ENCODE results near the gene UTP25. TPM values are rescaled to one million over a fixed set of nuclear protein-coding genes. Genes with fewer than 3 reads are reported as not detected.

Gene UTP25
- total RNA-seq, 1 experiment from 2014 or later, result 9.5 TPM

DNA sequence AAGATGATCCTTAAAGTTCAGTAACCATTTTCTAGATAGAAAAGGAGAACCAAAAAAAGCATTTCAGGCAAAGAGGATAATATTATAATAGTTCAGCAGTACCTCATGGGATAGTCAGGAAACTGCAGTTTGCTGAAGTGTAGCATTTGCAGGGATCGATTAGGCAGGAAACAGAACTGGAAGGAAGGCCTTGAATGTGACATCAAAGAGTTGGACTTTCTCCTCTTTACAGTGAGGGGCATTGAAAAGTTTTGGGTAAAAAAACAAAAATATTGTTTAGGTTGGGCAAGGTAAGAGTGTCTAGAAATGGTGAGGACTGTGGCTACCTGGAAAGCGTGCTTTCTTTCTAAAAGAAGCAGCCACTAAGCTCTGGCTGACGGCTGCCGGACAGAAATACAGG lies 13.9 kb upstream of the UTP25 start:
- ATAC-seq, result no peak
- Histone ChIP-seq H3K9me3 (ENCODE audit: control insufficient read depth, insufficient read depth, low read depth, low read length) (no peaks in the 10 kb centered on the region), H3K36me3 (ENCODE audit: control insufficient read depth, insufficient read depth, low read length) (no peaks in the 10 kb centered on the region), H3K4me3 (ENCODE audit: low read depth in 2 of 2, low read length in 2 of 2) (no peak overlapping the region), H3K27me3 (ENCODE audit: control insufficient read depth, insufficient read depth, low read length) (no peaks in the 10 kb centered on the region), H3K4me1 (ENCODE audit: control insufficient read depth, insufficient read depth, low read length) (no peaks in the 10 kb centered on the region), H3K27ac (ENCODE audit: low read length) (no peak overlapping the region)
- TF ChIP-seq, protein P1, sequence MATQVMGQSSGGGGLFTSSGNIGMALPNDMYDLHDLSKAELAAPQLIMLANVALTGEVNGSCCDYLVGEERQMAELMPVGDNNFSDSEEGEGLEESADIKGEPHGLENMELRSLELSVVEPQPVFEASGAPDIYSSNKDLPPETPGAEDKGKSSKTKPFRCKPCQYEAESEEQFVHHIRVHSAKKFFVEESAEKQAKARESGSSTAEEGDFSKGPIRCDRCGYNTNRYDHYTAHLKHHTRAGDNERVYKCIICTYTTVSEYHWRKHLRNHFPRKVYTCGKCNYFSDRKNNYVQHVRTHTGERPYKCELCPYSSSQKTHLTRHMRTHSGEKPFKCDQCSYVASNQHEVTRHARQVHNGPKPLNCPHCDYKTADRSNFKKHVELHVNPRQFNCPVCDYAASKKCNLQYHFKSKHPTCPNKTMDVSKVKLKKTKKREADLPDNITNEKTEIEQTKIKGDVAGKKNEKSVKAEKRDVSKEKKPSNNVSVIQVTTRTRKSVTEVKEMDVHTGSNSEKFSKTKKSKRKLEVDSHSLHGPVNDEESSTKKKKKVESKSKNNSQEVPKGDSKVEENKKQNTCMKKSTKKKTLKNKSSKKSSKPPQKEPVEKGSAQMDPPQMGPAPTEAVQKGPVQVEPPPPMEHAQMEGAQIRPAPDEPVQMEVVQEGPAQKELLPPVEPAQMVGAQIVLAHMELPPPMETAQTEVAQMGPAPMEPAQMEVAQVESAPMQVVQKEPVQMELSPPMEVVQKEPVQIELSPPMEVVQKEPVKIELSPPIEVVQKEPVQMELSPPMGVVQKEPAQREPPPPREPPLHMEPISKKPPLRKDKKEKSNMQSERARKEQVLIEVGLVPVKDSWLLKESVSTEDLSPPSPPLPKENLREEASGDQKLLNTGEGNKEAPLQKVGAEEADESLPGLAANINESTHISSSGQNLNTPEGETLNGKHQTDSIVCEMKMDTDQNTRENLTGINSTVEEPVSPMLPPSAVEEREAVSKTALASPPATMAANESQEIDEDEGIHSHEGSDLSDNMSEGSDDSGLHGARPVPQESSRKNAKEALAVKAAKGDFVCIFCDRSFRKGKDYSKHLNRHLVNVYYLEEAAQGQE (IDR thresholded peaks at IDR 0.05; ENCODE audit: insufficient read depth in 1 of 2, low read depth in 2 of 2, low read length in 1 of 2), result no peak
- no peak for DNase-seq (ENCODE audit: low read depth, low spot score)
- BruUV-seq (replicated peaks), result no TSS peak
- ChIA-PET POLR2A (no interaction called here), CTCF (no interaction called here)
- intact Hi-C loops (cut with micrococcal nuclease; ENCODE audit: unreplicated experiment), result no loop called here
- in situ Hi-C loops (cut with HindIII; ENCODE audit: low pct_unique_long_range_greater_than_20kb, low sequenced_read_pairs), result no loop called here

DNA sequence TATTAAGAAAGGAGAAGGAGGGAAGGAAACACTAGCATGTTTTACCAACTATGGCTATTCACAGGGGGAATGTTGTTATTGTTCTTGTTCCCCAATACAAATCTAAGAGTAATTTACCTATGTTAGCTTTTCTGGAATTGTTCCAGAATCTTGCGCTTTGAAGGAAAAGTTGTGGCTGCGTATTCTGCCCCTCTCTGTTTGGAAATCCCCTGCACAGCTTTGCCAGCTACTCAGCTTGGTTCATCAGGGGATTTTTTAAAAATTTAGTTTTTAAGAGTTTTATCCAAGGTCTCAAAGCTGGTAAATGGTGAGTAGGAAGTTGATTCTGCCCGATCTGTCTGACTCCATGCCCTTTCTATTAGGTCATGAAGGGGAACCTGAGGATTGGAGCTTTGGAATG lies 12.3 kb upstream of the UTP25 start:
- H3K9me3 ChIP-seq (ENCODE audit: control insufficient read depth, insufficient read depth, low read depth, low read length), result no peaks in the 10 kb centered on the region
- in situ Hi-C loops (cut with HindIII; ENCODE audit: low pct_unique_long_range_greater_than_20kb, low sequenced_read_pairs), result no loop called here
- TF ChIP-seq POLR2AphosphoS5 (IDR thresholded peaks at IDR 0.05; ENCODE audit: low read depth, low read length) (no peak), SIN3A (IDR thresholded peaks at IDR 0.05; ENCODE audit: borderline replicate concordance, insufficient read depth, low read depth, low read length) (no peak), TCF7L2 (IDR thresholded peaks at IDR 0.05; ENCODE audit: low read depth, low read length) (no peak)
- TF ChIP-seq, protein P2, sequence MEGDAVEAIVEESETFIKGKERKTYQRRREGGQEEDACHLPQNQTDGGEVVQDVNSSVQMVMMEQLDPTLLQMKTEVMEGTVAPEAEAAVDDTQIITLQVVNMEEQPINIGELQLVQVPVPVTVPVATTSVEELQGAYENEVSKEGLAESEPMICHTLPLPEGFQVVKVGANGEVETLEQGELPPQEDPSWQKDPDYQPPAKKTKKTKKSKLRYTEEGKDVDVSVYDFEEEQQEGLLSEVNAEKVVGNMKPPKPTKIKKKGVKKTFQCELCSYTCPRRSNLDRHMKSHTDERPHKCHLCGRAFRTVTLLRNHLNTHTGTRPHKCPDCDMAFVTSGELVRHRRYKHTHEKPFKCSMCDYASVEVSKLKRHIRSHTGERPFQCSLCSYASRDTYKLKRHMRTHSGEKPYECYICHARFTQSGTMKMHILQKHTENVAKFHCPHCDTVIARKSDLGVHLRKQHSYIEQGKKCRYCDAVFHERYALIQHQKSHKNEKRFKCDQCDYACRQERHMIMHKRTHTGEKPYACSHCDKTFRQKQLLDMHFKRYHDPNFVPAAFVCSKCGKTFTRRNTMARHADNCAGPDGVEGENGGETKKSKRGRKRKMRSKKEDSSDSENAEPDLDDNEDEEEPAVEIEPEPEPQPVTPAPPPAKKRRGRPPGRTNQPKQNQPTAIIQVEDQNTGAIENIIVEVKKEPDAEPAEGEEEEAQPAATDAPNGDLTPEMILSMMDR (IDR thresholded peaks at IDR 0.05), result no peak
- TF ChIP-seq, protein P1 (IDR thresholded peaks at IDR 0.05; ENCODE audit: insufficient read depth in 1 of 2, low read depth in 2 of 2, low read length in 1 of 2), result no peak
- intact Hi-C loops (cut with micrococcal nuclease; ENCODE audit: unreplicated experiment), result no loop called here
- H3K36me3 ChIP-seq (ENCODE audit: control insufficient read depth, insufficient read depth, low read length), result no peaks in the 10 kb centered on the region
- no peaks in the 10 kb centered on the region; the same call in 1 of the 2 replicates for H3K27me3 ChIP-seq (ENCODE audit: control insufficient read depth, insufficient read depth, low read length)
- no peak overlapping the region for H3K4me3 ChIP-seq (ENCODE audit: low read depth in 2 of 2, low read length in 2 of 2)
- no peak for DNase-seq (ENCODE audit: low read depth, low spot score)
- ChIA-PET CTCF (no interaction called here), POLR2A (no interaction called here)
- no peak for ATAC-seq
- H3K27ac ChIP-seq (ENCODE audit: low read length), result no peak overlapping the region
- BruUV-seq (replicated peaks), result no TSS peak
- no peaks in the 10 kb centered on the region for H3K4me1 ChIP-seq (ENCODE audit: control insufficient read depth, insufficient read depth, low read length)

Data from Panc1 (cell line).